ENCODE data around the gene EPHB4. TPM values are rescaled to one million over a fixed set of nuclear protein-coding genes. Genes with fewer than 3 reads are reported as not detected.

The EPHB4 gene
- total and polyA plus RNA-seq, 2 of the 4 experiments (the other 2 are of a cell fraction), result 34.5 to 36.4 TPM

GRCh38 chr7:100830396-100830795 is 3.1 kb upstream of the EPHB4 start:
- CTCF ChIA-PET, result no interaction called here
- Histone ChIP-seq H3K18ac (ENCODE audit: low read depth, low read length) (no peak overlapping the region), H3K36me3 (ENCODE audit: control insufficient read depth, insufficient read depth, low read length) (no peaks in the 10 kb centered on the region), H2BK15ac (ENCODE audit: low read depth, low read length) (no peak overlapping the region), H4K20me1 (ENCODE audit: insufficient read depth, low read length) (peaks cover 11% of the 10 kb centered on the region), H2BK5ac (ENCODE audit: low read depth, low read length, poor library complexity, severe bottlenecking) (no peak overlapping the region), H3K4me2 (ENCODE audit: low read depth, low read length) (no peak overlapping the region), H3K79me1 (ENCODE audit: low read depth in 1 of 2, low read length in 2 of 2) (peaks cover 6 to 20% of the 10 kb centered on the region in 2 experiments; a peak in 3 of 4 replicates), H4K5ac (ENCODE audit: low read depth, low read length) (no peak overlapping the region), H3K27ac (ENCODE audit: insufficient read depth, low read length) (no peak overlapping the region), H3K23ac (ENCODE audit: low read depth, low read length) (no peak overlapping the region), H3K27me3 (ENCODE audit: control insufficient read depth, insufficient read depth, low read length) (no peaks in the 10 kb centered on the region), H3K14ac (replicated peaks; ENCODE audit: low read depth, low read length) (no peak overlapping the region), H2BK120ac (ENCODE audit: low read depth, low read length) (no peak overlapping the region), H4K91ac (ENCODE audit: insufficient read depth, low read depth, low read length) (no peak overlapping the region), H2AK9ac (replicated peaks; ENCODE audit: low read depth, low read length, poor library complexity) (no peak overlapping the region), H4K8ac (ENCODE audit: low read depth in 2 of 2, low read length in 2 of 2) (no peak overlapping the region), H2AFZ (replicated peaks; ENCODE audit: low read length, poor library complexity) (no peak overlapping the region), H3K56ac (ENCODE audit: extremely low read depth, insufficient read depth, low read length) (no peak overlapping the region), H3K9me3 (ENCODE audit: control insufficient read depth, insufficient read depth, low read length) (no peaks in the 10 kb centered on the region), H3K4me1 (ENCODE audit: control insufficient read depth, insufficient read depth, low read length) (peaks cover 4% of the 10 kb centered on the region; the same call in 1 of the 2 replicates), H3K4me3 (ENCODE audit: insufficient read depth, low read depth, low read length) (no peak overlapping the region), H3K9me1 (ENCODE audit: insufficient read depth, low read length) (no peaks in the 10 kb centered on the region), H3K4ac (ENCODE audit: low read depth, low read length) (no peak overlapping the region), H3K9ac (ENCODE audit: low read depth, low read length) (no peak overlapping the region), H2BK20ac (ENCODE audit: low read depth, low read length) (no peak overlapping the region), H2AK5ac (ENCODE audit: low read depth, low read length) (no peak overlapping the region)
- in situ Hi-C loops (cut with MboI; ENCODE audit: low sequenced_read_pairs) (no loop called here), intact Hi-C loops (cut with micrococcal nuclease) (loop anchor here (10.0 kb wide), 1 partner anchor 246 kb away; the partner anchor contains the start of genes FBXO24 and LRCH4), dilution Hi-C loops (cut with HindIII; ENCODE audit: low sequenced_read_pairs, unreplicated experiment) (no loop called here)
- TF ChIP-seq BHLHE40 (IDR thresholded peaks at IDR 0.05; ENCODE audit: low read depth, low read length) (no peak), CEBPB (IDR thresholded peaks at IDR 0.05; ENCODE audit: low read depth, low read length) (no peak), NFE2L2 (IDR thresholded peaks at IDR 0.05; ENCODE audit: low read depth, low read length) (no peak), ELK1 (IDR thresholded peaks at IDR 0.05; ENCODE audit: borderline replicate concordance, low read depth, low read length) (no peak), MAFK (IDR thresholded peaks at IDR 0.05; ENCODE audit: low read depth, low read length) (no peak), RAD21 (IDR thresholded peaks at IDR 0.05; ENCODE audit: low read length) (no peak), CHD1 (IDR thresholded peaks at IDR 0.05; ENCODE audit: low read depth, low read length) (no peak), MAZ (IDR thresholded peaks at IDR 0.05; ENCODE audit: borderline replicate concordance, low read depth, low read length) (no peak), MXI1 (IDR thresholded peaks at IDR 0.05; ENCODE audit: borderline replicate concordance, low read depth, low read length) (no peak), SMC3 (IDR thresholded peaks at IDR 0.05; ENCODE audit: low read depth, low read length) (no peak), CTCF (conservative IDR thresholded peaks at IDR 0.05; ENCODE audit: low read depth, low read length) (no peak), RCOR1 (IDR thresholded peaks at IDR 0.05; ENCODE audit: insufficient replicate concordance, low read length) (no peak), POLR2A (IDR thresholded peaks at IDR 0.05; ENCODE audit: low read depth, low read length) (no peak), FOS (IDR thresholded peaks at IDR 0.05; ENCODE audit: low read depth, low read length) (no peak)
- TF ChIP-seq, protein P1, sequence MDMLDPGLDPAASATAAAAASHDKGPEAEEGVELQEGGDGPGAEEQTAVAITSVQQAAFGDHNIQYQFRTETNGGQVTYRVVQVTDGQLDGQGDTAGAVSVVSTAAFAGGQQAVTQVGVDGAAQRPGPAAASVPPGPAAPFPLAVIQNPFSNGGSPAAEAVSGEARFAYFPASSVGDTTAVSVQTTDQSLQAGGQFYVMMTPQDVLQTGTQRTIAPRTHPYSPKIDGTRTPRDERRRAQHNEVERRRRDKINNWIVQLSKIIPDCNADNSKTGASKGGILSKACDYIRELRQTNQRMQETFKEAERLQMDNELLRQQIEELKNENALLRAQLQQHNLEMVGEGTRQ (IDR thresholded peaks at IDR 0.05; ENCODE audit: low read depth, low read length), result no peak
- no peak for DNase-seq
- no peak for ATAC-seq (ENCODE audit: low read depth)
- no TSS peak for BruUV-seq (replicated peaks)
- no CpG with 5 or more reads among the region's 4 CpGs for WGBS, 2 experiments (ENCODE audit: extremely low coverage in 2 of 2, insufficient read length in 1 of 2)
- POLR2A ChIA-PET (ENCODE audit: unreplicated experiment), result no interaction called here

All from IMR-90 (cell line).